Urinary bladder (tissue), 2 donors: Measurements from ENCODE around the gene WFDC12. TPM values are rescaled to one million over a fixed set of nuclear protein-coding genes. Genes with fewer than 3 reads are reported as not detected.

Experiments
- polyA plus RNA-seq: library from polyadenylated mRNA; stranded (reverse); fragments of 200-250 nt; gene quantifications from one replicate; pipeline ENCODE4 v1.2.3, GENCODE V29; 2013
- total RNA-seq: library from RNA; depleted of rRNA; stranded (reverse); fragments of >200 nt; gene quantifications from one replicate; pipeline ENCODE4 v1.2.3, GENCODE V29; 2014
- donor health status: healthy.

Gene WFDC12
- total and polyA plus RNA-seq, 2 donors: not detected

Other genes starting within 250 kb of the WFDC12 start
- gene YWHAB, start 238.8 kb downstream of the WFDC12 start, total RNA-seq: 99.1 TPM
- 129 TPM for gene YWHAB, start 238.8 kb downstream of the WFDC12 start, polyA plus RNA-seq
- 14.4 TPM for gene PABPC1L, start 214.4 kb downstream of the WFDC12 start, total RNA-seq
- gene PABPC1L, start 214.4 kb downstream of the WFDC12 start, polyA plus RNA-seq: 12.2 TPM
- 12.3 TPM for gene TOMM34, start 164.1 kb downstream of the WFDC12 start, total RNA-seq
- gene TOMM34, start 164.1 kb downstream of the WFDC12 start, polyA plus RNA-seq: 19.5 TPM
- 37.5 TPM for gene STK4, start 158.0 kb downstream of the WFDC12 start, total RNA-seq
- gene STK4, start 158.0 kb downstream of the WFDC12 start, polyA plus RNA-seq: 11.6 TPM
- gene KCNS1, start 23.3 kb downstream of the WFDC12 start, total RNA-seq: 0.21 TPM
- gene KCNS1, start 23.3 kb downstream of the WFDC12 start, polyA plus RNA-seq: 0.16 TPM
- gene WFDC5, start 9.3 kb downstream of the WFDC12 start, total RNA-seq: 0.26 TPM
- gene WFDC5, start 9.3 kb downstream of the WFDC12 start, polyA plus RNA-seq: 0.27 TPM
- gene PI3, start 50.4 kb upstream of the WFDC12 start, total RNA-seq: not detected
- gene PI3, start 50.4 kb upstream of the WFDC12 start, polyA plus RNA-seq: not detected
- not detected for gene SEMG1, start 82.6 kb upstream of the WFDC12 start, total RNA-seq
- not detected for gene SEMG1, start 82.6 kb upstream of the WFDC12 start, polyA plus RNA-seq
- gene SEMG2, start 96.9 kb upstream of the WFDC12 start, total RNA-seq: not detected
- gene SEMG2, start 96.9 kb upstream of the WFDC12 start, polyA plus RNA-seq: not detected
- gene SLPI, start 130.1 kb upstream of the WFDC12 start, total RNA-seq: 6.8 TPM
- gene SLPI, start 130.1 kb upstream of the WFDC12 start, polyA plus RNA-seq: 1,815 TPM
- not detected for gene RBPJL, start 182.4 kb upstream of the WFDC12 start, total RNA-seq
- gene RBPJL, start 182.4 kb upstream of the WFDC12 start, polyA plus RNA-seq: not detected
- gene MATN4, start 183.8 kb upstream of the WFDC12 start, total RNA-seq: 1.5 TPM
- 0.58 TPM for gene MATN4, start 183.8 kb upstream of the WFDC12 start, polyA plus RNA-seq
- 28.9 TPM for gene SDC4, start 224.0 kb upstream of the WFDC12 start, total RNA-seq
- 110 TPM for gene SDC4, start 224.0 kb upstream of the WFDC12 start, polyA plus RNA-seq
- gene SYS1, start 238.7 kb upstream of the WFDC12 start, total RNA-seq: 19.5 TPM
- gene SYS1, start 238.7 kb upstream of the WFDC12 start, polyA plus RNA-seq: 39.4 TPM